ENCODE data around the gene C16orf96. TPM values are rescaled to one million over a fixed set of nuclear protein-coding genes. Genes with fewer than 3 reads are reported as not detected.

The C16orf96 gene
- total RNA-seq, 1 experiment from 2014 or later: 0.10 TPM

- TF ChIP-seq TCF7L2 (IDR thresholded peaks at IDR 0.05; ENCODE audit: borderline replicate concordance, extremely low read depth, insufficient read depth, insufficient read length): no peak
- no peak for TF ChIP-seq REST (IDR thresholded peaks at IDR 0.05; ENCODE audit: low read depth)
- no peak for TF ChIP-seq CEBPB (IDR thresholded peaks at IDR 0.05; ENCODE audit: low read depth)
- no peak for TF ChIP-seq JUND (IDR thresholded peaks at IDR 0.05)
- TF ChIP-seq SRF (IDR thresholded peaks at IDR 0.05; ENCODE audit: low read depth): no peak
- TF ChIP-seq SIN3A (IDR thresholded peaks at IDR 0.05; ENCODE audit: low read depth): no peak
- TF ChIP-seq ZFX (IDR thresholded peaks at IDR 0.05): no peak
- no peak for TF ChIP-seq POLR2A (IDR thresholded peaks at IDR 0.05; ENCODE audit: borderline replicate concordance, extremely low read depth, insufficient read depth, insufficient read length)
- no peak for TF ChIP-seq SP1 (IDR thresholded peaks at IDR 0.05; ENCODE audit: low read depth)
- no peak for TF ChIP-seq CTCF (IDR thresholded peaks at IDR 0.05 in 2 of 3, conservative IDR thresholded peaks at IDR 0.05 in 1 of 3; ENCODE audit: borderline replicate concordance in 1 of 3, insufficient read depth in 1 of 3, low read depth in 2 of 3, low read length in 2 of 3)
- no peak for TF ChIP-seq EZH2 (IDR thresholded peaks at IDR 0.05)
- no peak for TF ChIP-seq ELF1 (IDR thresholded peaks at IDR 0.05; ENCODE audit: borderline replicate concordance, low read depth)
- TF ChIP-seq CBX3 (IDR thresholded peaks at IDR 0.05; ENCODE audit: low read depth): no peak
- TF ChIP-seq RAD21 (IDR thresholded peaks at IDR 0.05; ENCODE audit: low read depth): no peak
- no peak for TF ChIP-seq EZH2phosphoT487 (IDR thresholded peaks at IDR 0.05; ENCODE audit: borderline replicate concordance)
- TF ChIP-seq YY1 (IDR thresholded peaks at IDR 0.05; ENCODE audit: extremely low read depth, insufficient replicate concordance, low read depth, low read length): no peak
- Histone ChIP-seq H2AFZ (ENCODE audit: low read depth, low read length, poor library complexity, severe bottlenecking) (no peak overlapping the region), H3K4me1 (ENCODE audit: control insufficient read depth in 1 of 2, insufficient read depth in 2 of 2, low read length in 2 of 2) (peaks cover 0 to 3% of the 10 kb centered on the region in 2 experiments; a peak in 1 of 4 replicates), H3K9ac (ENCODE audit: low read length) (no peak overlapping the region), H3K27me3 (ENCODE audit: insufficient read depth, low read length) (no peaks in the 10 kb centered on the region), H4K20me1 (ENCODE audit: insufficient read depth) (no peaks in the 10 kb centered on the region), H3K9me2 (ENCODE audit: insufficient read depth) (no peaks in the 10 kb centered on the region), H3K4me3 (replicated peaks in 1 of 2; ENCODE audit: low read depth in 1 of 2, low read length in 2 of 2) (no peak overlapping the region), H3K36me3 (ENCODE audit: control insufficient read depth in 1 of 2, insufficient read depth in 2 of 2, low read length in 2 of 2) (no peaks in the 10 kb centered on the region), H3K4me2 (ENCODE audit: low read length) (no peak overlapping the region), H3K79me2 (ENCODE audit: insufficient read depth, low read length) (no peaks in the 10 kb centered on the region), H3K27ac (ENCODE audit: low read depth, low read length) (no peak overlapping the region), H3K9me3 (ENCODE audit: control insufficient read depth in 1 of 2, insufficient read depth in 1 of 2, low read depth in 1 of 2, low read length in 2 of 2) (no peaks in the 10 kb centered on the region)
- ATAC-seq: no peak
- intact Hi-C loops (cut with micrococcal nuclease): no loop called here
- POLR2A ChIA-PET: no interaction called here
- DNase-seq (ENCODE audit: low read depth, low spot score): no peak
- RAD21 ChIA-PET (ENCODE audit: low non-redundant PET in 1 of 2, low total read pairs in 2 of 2, uncharacterized antibody in 2 of 2, unreplicated experiment in 2 of 2): no interaction called here
- CTCF ChIA-PET: no interaction called here
- no TSS peak for BruUV-seq (replicated peaks)
Measured at GRCh38 chr16:4556580-4556979, 440 bp downstream of the C16orf96 start.
